Endothelial cell (in vitro differentiated cells): ENCODE results near the gene EPS8L3. TPM values are rescaled to one million over a fixed set of nuclear protein-coding genes. Genes with fewer than 3 reads are reported as not detected.

Source experiments
- DNase-seq: peaks from one replicate; pipeline ENCODE4 v3.0.0; 2021; ENCODE audit warnings: low spot score
- H3K27ac Mint-ChIP-seq: one replicate; pipeline ENCODE4 v1.8.0; 2021; ENCODE audit warnings: mixed read lengths, inconsistent platforms; ENCODE audit not compliant: unreplicated experiment
- H3K27me3 Mint-ChIP-seq: one replicate; pipeline ENCODE4 v1.8.0; 2021; ENCODE audit warnings: mild to moderate bottlenecking, moderate library complexity, mixed read lengths, inconsistent platforms; ENCODE audit not compliant: unreplicated experiment
- H3K36me3 Mint-ChIP-seq: one replicate; pipeline ENCODE4 v1.8.0; 2021; ENCODE audit warnings: mild to moderate bottlenecking, low read depth, mixed read lengths, inconsistent platforms; ENCODE audit not compliant: unreplicated experiment
- H3K4me1 Mint-ChIP-seq: one replicate; pipeline ENCODE4 v1.8.0; 2021; ENCODE audit warnings: mild to moderate bottlenecking, mixed read lengths, inconsistent platforms; ENCODE audit not compliant: unreplicated experiment
- H3K4me3 Mint-ChIP-seq: one replicate; pipeline ENCODE4 v1.8.0; 2021; ENCODE audit warnings: mild to moderate bottlenecking, mixed read lengths, inconsistent platforms; ENCODE audit not compliant: unreplicated experiment
- H3K9me3 Mint-ChIP-seq: one replicate; pipeline ENCODE4 v1.8.0; 2021; ENCODE audit warnings: mixed read lengths, inconsistent platforms; ENCODE audit not compliant: unreplicated experiment
- CTCF ChIP-seq: fragments of 200-600 bp; sonication (generic); IDR thresholded peaks from one replicate; pipeline ENCODE4 v1.5.0; 2021; ENCODE audit warnings: antibody characterized with exemption; ENCODE audit not compliant: unreplicated experiment
- total RNA-seq: library from RNA; stranded (reverse); fragmentation: NEBNext Ultra II Directional; extraction: Animal tissue kit (Norgen Biotek cat#: 25700); gene quantifications from one replicate; pipeline ENCODE4 v1.2.1, GENCODE V29; 2021; ENCODE audit not compliant: unreplicated experiment

EPS8L3 gene
- total RNA-seq, 1 donor from 2014 or later = not detected

GRCh38 chr1:109793089-109793485 is 29.4 kb upstream of the EPS8L3 start:
- no peak for TF ChIP-seq CTCF
- Mint-ChIP-seq H3K9me3 (no peaks in the 10 kb centered on the region), H3K36me3 (no peaks in the 10 kb centered on the region), H3K27me3 (peaks cover 7% of the 10 kb centered on the region), H3K27ac (peak overlapping the region; percentile 49), H3K4me1 (peaks cover 22% of the 10 kb centered on the region), H3K4me3 (no peak overlapping the region)
- DNase-seq = no peak

- Mint-ChIP-seq H3K36me3 (no peaks in the 10 kb centered on the region), H3K4me3 (no peak overlapping the region), H3K9me3 (no peaks in the 10 kb centered on the region), H3K27ac (no peak overlapping the region), H3K27me3 (peaks cover 7% of the 10 kb centered on the region), H3K4me1 (peaks cover 22% of the 10 kb centered on the region)
- peak; percentile 53 for DNase-seq
- no peak for TF ChIP-seq CTCF
These were observed 28.5 kb upstream of the EPS8L3 start for GRCh38 chr1:109792056-109792831.

DNA sequence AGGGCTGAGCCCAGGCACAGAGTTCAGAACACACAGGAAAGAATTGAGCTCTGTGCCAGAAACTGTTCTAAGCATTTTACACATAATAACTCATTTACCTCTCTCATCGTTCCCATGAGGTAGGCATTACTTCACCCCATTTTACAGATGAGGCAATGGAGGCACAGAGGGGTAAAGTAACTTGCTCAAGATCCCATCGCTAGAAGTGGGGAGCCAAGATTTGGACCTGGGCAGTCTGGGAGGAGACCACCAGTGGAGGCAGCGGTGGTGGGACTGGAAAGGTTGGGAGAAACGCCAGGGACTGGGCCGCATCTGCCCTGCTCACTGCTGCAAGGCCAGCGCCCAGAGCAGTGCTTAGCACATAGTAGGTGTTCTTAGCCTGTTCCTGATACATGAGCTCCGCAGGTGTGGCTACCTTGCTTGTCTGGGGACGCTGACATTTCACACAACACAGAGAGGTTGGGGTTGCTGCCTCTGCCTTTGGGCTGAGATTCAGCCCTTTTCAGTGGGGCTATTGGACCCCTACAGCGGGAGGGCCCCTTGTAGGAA is 27.8 kb upstream of the EPS8L3 start:
- Mint-ChIP-seq H3K27ac (peak overlapping the region; percentile 48), H3K4me1 (peaks cover 22% of the 10 kb centered on the region), H3K27me3 (peaks cover 2% of the 10 kb centered on the region), H3K4me3 (no peak overlapping the region), H3K36me3 (no peaks in the 10 kb centered on the region), H3K9me3 (no peaks in the 10 kb centered on the region)
- no peak for DNase-seq
- TF ChIP-seq CTCF = no peak

DNA sequence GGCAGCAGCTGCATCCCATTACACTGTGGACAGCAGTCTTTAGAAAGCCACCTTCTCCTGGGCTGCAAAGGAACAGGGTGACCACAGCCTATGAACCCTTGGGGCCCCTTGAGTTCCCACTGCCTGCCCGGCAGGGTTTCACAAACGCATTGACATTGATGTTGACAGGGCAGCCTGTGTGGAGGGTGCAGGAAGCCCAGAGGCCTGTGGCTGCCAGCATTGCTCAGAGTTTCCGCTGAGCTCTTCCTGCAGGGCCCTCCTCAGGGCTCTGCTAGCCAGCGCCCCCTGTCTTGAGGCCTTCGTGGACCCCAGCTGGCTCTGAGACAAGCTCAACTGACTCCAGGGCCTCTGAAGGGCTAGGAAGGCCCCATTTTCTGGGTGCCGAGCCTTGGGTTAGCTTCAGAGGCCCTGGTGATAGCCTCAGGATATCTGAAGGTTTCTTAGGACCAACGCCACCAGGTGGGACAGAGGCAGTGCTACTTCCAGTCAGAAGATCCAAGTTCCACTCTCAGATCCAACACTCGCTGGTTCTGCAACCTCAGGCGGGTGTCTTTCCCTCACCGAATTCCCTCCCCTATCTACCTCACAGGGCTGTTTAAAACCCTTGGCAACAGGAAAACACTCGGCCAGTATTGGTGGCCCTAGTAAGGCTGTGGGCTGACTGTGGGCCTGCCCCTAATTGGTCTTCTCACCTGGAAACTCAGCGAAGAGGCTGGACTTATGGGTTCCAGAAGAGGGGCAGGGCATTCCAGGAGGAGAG is 27.2 kb upstream of the EPS8L3 start:
- Mint-ChIP-seq H3K27me3 (peaks cover 2% of the 10 kb centered on the region), H3K9me3 (no peaks in the 10 kb centered on the region), H3K4me3 (no peak overlapping the region), H3K27ac (peak overlapping the region; percentile 48), H3K36me3 (no peaks in the 10 kb centered on the region), H3K4me1 (peaks cover 22% of the 10 kb centered on the region)
- peak; percentile 66 for DNase-seq
- TF ChIP-seq CTCF = no peak
